HCT116 (cell line): Measurements from ENCODE around the gene XYLT2. TPM values are rescaled to one million over a fixed set of nuclear protein-coding genes. Genes with fewer than 3 reads are reported as not detected.
A peak's percentile ranks its signal among the peaks of the same experiment; 100 is the strongest.

Experiments
- ATAC-seq: fragments of 200-7000 bp; cut with Tn5 transposase; 2 replicates; pipeline ENCODE4 v1.9.1; 2020; ENCODE audit warnings: mild to moderate bottlenecking, moderate library complexity
- BruUV-seq: library from RNA; stranded (reverse); fragments of 400-500 nt; replicated peaks from 2 replicates; lab custom pipeline; 2021; lab: Mats Ljungman, UMichigan
- CTCF ChIA-PET: fragments of 300-600 bp; sonication (Branson Sonifier 250); formaldehyde crosslinking; loops from one replicate; lab custom pipeline; 2021; ENCODE audit warnings: antibody characterized with exemption; lab: Charles Lee
- POLR2A ChIA-PET: fragments of 300-600, 350-600 bp; sonication (Branson Sonifier 250); formaldehyde crosslinking; loops from one replicate; lab custom pipeline; 2021; ENCODE audit warnings: antibody characterized with exemption; lab: Charles Lee
- RAD21 ChIA-PET, 2 experiments: fragments of 300-600 bp; sonication (Branson Sonifier 250); formaldehyde crosslinking; loops; one replicate each; lab custom pipeline; 2023; ENCODE audit warnings: low total read pairs in 2 of 2; ENCODE audit not compliant: uncharacterized antibody in 2 of 2, unreplicated experiment in 2 of 2, low non-redundant PET in 1 of 2; lab: Charles Lee
- DNase-seq: peaks from one replicate; pipeline ENCODE4 v3.0.0-alpha.2; 2010; ENCODE audit warnings: low read depth, low spot score
- H2AFZ ChIP-seq: fragments of 200-600 bp; shearing (Covaris generic), sonication (generic); 2 replicates; pipeline ENCODE4 v1.6.1; 2017; ENCODE audit warnings: low read depth, mixed run types, mixed read lengths, antibody characterized with exemption, low read length; ENCODE audit not compliant: poor library complexity, severe bottlenecking
- H3K27ac ChIP-seq: 2 replicates; pipeline ENCODE4 v1.5.1; 2012; ENCODE audit warnings: low read depth, low read length
- H3K27me3 ChIP-seq: fragments of 200-600 bp; sonication (generic); 2 replicates; pipeline ENCODE4 v1.6.1; 2016; ENCODE audit warnings: mixed run types, low read length, mixed read lengths; ENCODE audit not compliant: insufficient read depth
- H3K36me3 ChIP-seq, 2 experiments: fragments of 200-500 bp in 1 of 2; fragments of 200-600 bp in 1 of 2; sonication (Bioruptor generic) in 1 of 2; sonication (generic) in 1 of 2; 2 replicates each; pipeline versions ENCODE4 v1.5.1 to v1.6.1; 2014 to 2016; ENCODE audit warnings: low read length in 2 of 2, inconsistent platforms in 1 of 2, mixed read lengths in 1 of 2, mixed run types in 1 of 2; ENCODE audit not compliant: insufficient read depth in 2 of 2, control insufficient read depth in 1 of 2
- H3K4me1 ChIP-seq, 2 experiments: fragments of 200-600 bp in 1 of 2; sonication (generic) in 1 of 2; 2 replicates each; pipeline versions ENCODE4 v1.5.1 to v1.6.1; 2012 to 2017; ENCODE audit warnings: low read length in 2 of 2, inconsistent platforms in 1 of 2, mild to moderate bottlenecking in 1 of 2, mixed read lengths in 1 of 2, mixed run types in 1 of 2, moderate library complexity in 1 of 2; ENCODE audit not compliant: insufficient read depth in 2 of 2, control insufficient read depth in 1 of 2
- H3K4me2 ChIP-seq: fragments of 200-600 bp; sonication (generic); 2 replicates; pipeline ENCODE4 v1.6.1; 2017; ENCODE audit warnings: mixed run types, low read length, mixed read lengths
- H3K4me3 ChIP-seq, 2 experiments: fragments of 200-600 bp in 1 of 2; sonication (generic) in 1 of 2; replicated peaks in 1 of 2; 2 replicates each; pipeline ENCODE4 v1.5.1; 2011 to 2016; ENCODE audit warnings: low read length in 2 of 2, control low read depth in 1 of 2, low read depth in 1 of 2, mild to moderate bottlenecking in 1 of 2, mixed read lengths in 1 of 2, mixed run types in 1 of 2
- H3K79me2 ChIP-seq: fragments of 200-600 bp; sonication (generic); 2 replicates; pipeline ENCODE4 v1.6.1; 2017; ENCODE audit warnings: mild to moderate bottlenecking, mixed run types, low read length, moderate library complexity, mixed read lengths; ENCODE audit not compliant: insufficient read depth
- H3K9ac ChIP-seq: fragments of 200-600 bp; sonication (generic); 2 replicates; pipeline ENCODE4 v1.6.1; 2016; ENCODE audit warnings: low read length, mixed read lengths
- H3K9me2 ChIP-seq: fragments of 200-600 bp; sonication (generic), shearing (Covaris generic); 2 replicates; pipeline ENCODE4 v1.6.1; 2017; ENCODE audit warnings: mixed run types, mild to moderate bottlenecking, moderate library complexity; ENCODE audit not compliant: insufficient read depth
- H3K9me3 ChIP-seq, 2 experiments: fragments of 200-500 bp in 1 of 2; fragments of 200-600 bp in 1 of 2; sonication (Bioruptor generic) in 1 of 2; sonication (generic) in 1 of 2; 2 replicates each; pipeline ENCODE4 v1.6.1; 2014 to 2017; ENCODE audit warnings: low read length in 2 of 2, mixed read lengths in 2 of 2, inconsistent platforms in 1 of 2, low read depth in 1 of 2, mild to moderate bottlenecking in 1 of 2, mixed run types in 1 of 2, moderate library complexity in 1 of 2; ENCODE audit not compliant: control insufficient read depth in 1 of 2, insufficient read depth in 1 of 2
- H4K20me1 ChIP-seq: fragments of 200-600 bp; sonication (generic), shearing (Covaris generic); 2 replicates; pipeline ENCODE4 v1.6.1; 2017; ENCODE audit warnings: mixed run types, mild to moderate bottlenecking, moderate library complexity; ENCODE audit not compliant: insufficient read depth
- ATF3 ChIP-seq: IDR thresholded peaks from 2 replicates; pipeline ENCODE4 v1.6.1; 2012
- CBX3 ChIP-seq: IDR thresholded peaks from 2 replicates; pipeline ENCODE4 v1.6.1; 2012; ENCODE audit warnings: low read depth
- CEBPB ChIP-seq: IDR thresholded peaks from 2 replicates; pipeline ENCODE4 v1.6.1; 2012; ENCODE audit warnings: low read depth
- EZH2 ChIP-seq: fragments of 200-600 bp; sonication (generic); IDR thresholded peaks from 2 replicates; pipeline ENCODE4 v1.6.1; 2017; ENCODE audit warnings: antibody characterized with exemption, mixed run types
- JUND ChIP-seq: IDR thresholded peaks from 2 replicates; pipeline ENCODE4 v1.6.1; 2012
- MAX ChIP-seq: IDR thresholded peaks from 2 replicates; pipeline ENCODE4 v1.6.1; 2012
- SIN3A ChIP-seq: IDR thresholded peaks from 2 replicates; pipeline ENCODE4 v1.6.1; 2012; ENCODE audit warnings: low read depth
- SRF ChIP-seq: IDR thresholded peaks from 2 replicates; pipeline ENCODE4 v1.6.1; 2012; ENCODE audit warnings: low read depth
- TCF7L2 ChIP-seq: IDR thresholded peaks from 2 replicates; pipeline ENCODE4 v1.7.0; 2011; ENCODE audit warnings: borderline replicate concordance, inconsistent platforms; ENCODE audit not compliant: insufficient read depth, insufficient read length; ENCODE audit errors: extremely low read depth
- ZFX ChIP-seq: fragments of 450-650 bp; IDR thresholded peaks from 2 replicates; pipeline ENCODE4 v1.6.1; 2017
- ZNF274 ChIP-seq: fragments of 200-500 bp; sonication (Bioruptor generic); IDR thresholded peaks from 2 replicates; pipeline ENCODE4 v1.6.1; 2014; ENCODE audit warnings: mild to moderate bottlenecking, low read depth, low read length, inconsistent platforms
- intact Hi-C: fragments of 100-400 bp; cut with micrococcal nuclease; formaldehyde crosslinking; loops from 2 replicates; pipeline ENCODE4 v1.10.0; 2022
- total RNA-seq: library from RNA; stranded (reverse); gene quantifications from one replicate; pipeline ENCODE4 v1.2.1, GENCODE V29; 2021; ENCODE audit not compliant: unreplicated experiment
- TF ChIP-seq, protein P1 (sequence below), 3 experiments: fragments of 200-600 bp in 1 of 3; sonication (generic) in 1 of 3; IDR thresholded peaks in 2 of 3; conservative IDR thresholded peaks in 1 of 3; 2 replicates each; pipeline ENCODE4 v1.5.1; 2012 to 2017; ENCODE audit warnings: low read depth in 2 of 3, low read length in 2 of 3, antibody characterized with exemption in 1 of 3, borderline replicate concordance in 1 of 3, control low read depth in 1 of 3, mild to moderate bottlenecking in 1 of 3, mixed read lengths in 1 of 3, mixed run types in 1 of 3, moderate library complexity in 1 of 3; ENCODE audit not compliant: insufficient read depth in 1 of 3

Gene XYLT2
- total RNA-seq, 1 experiment from 2014 or later = 37.5 TPM

- peaks cover 3 to 8% of the 10 kb centered on the region in 2 experiments; a peak in 2 of 4 replicates for H3K4me1 ChIP-seq
- RAD21 ChIA-PET = interaction anchor here (0.7 to 0.9 kb wide), 2 partner anchors 117 to 162 kb away, joined by 3 to 7 read pairs; partner anchors contain the start of gene COL1A1 (in 1 of the 2)
- no peaks in the 10 kb centered on the region; the same call in 1 of the 2 replicates for H3K79me2 ChIP-seq
- intact Hi-C loops = loop anchor here (1.0 kb wide), 1 partner anchor 117 kb away; no protein-coding TSS in a partner anchor
- no peak for ATAC-seq
- no TSS peak for BruUV-seq
- TF ChIP-seq, protein P1, sequence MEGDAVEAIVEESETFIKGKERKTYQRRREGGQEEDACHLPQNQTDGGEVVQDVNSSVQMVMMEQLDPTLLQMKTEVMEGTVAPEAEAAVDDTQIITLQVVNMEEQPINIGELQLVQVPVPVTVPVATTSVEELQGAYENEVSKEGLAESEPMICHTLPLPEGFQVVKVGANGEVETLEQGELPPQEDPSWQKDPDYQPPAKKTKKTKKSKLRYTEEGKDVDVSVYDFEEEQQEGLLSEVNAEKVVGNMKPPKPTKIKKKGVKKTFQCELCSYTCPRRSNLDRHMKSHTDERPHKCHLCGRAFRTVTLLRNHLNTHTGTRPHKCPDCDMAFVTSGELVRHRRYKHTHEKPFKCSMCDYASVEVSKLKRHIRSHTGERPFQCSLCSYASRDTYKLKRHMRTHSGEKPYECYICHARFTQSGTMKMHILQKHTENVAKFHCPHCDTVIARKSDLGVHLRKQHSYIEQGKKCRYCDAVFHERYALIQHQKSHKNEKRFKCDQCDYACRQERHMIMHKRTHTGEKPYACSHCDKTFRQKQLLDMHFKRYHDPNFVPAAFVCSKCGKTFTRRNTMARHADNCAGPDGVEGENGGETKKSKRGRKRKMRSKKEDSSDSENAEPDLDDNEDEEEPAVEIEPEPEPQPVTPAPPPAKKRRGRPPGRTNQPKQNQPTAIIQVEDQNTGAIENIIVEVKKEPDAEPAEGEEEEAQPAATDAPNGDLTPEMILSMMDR (IDR thresholded peaks at IDR 0.05 in 2 of 3, conservative IDR thresholded peaks at IDR 0.05 in 1 of 3; ENCODE audit: borderline replicate concordance in 1 of 3, insufficient read depth in 1 of 3, low read depth in 2 of 3, low read length in 2 of 3) = no peak
- TF ChIP-seq CEBPB (no peak), SIN3A (no peak), SRF (no peak), CBX3 (no peak), ATF3 (no peak), EZH2 (no peak), MAX (no peak), TCF7L2 (no peak), ZFX (no peak), ZNF274 (no peak), JUND (no peak)
- TF ChIP-seq, all 23 proteins: peak for 0
- no peaks in the 10 kb centered on the region for H4K20me1 ChIP-seq
- no peaks in the 10 kb centered on the region for H3K9me3 ChIP-seq
- H3K4me2 ChIP-seq = no peak overlapping the region
- POLR2A ChIA-PET = interaction anchor here (1.2 to 2.7 kb wide), 5 partner anchors 9 to 116 kb away, joined by 4 to 12 read pairs (median 9); partner anchors contain the start of genes LRRC59, MRPL27, RSAD1 and XYLT2
- H3K9me2 ChIP-seq = no peaks in the 10 kb centered on the region
- H3K27me3 ChIP-seq = no peaks in the 10 kb centered on the region
- H3K4me3 ChIP-seq = no peak overlapping the region
- H3K9ac ChIP-seq = no peak overlapping the region
- DNase-seq = no peak
- CTCF ChIA-PET = interaction anchor here (0.7 to 3.6 kb wide), 16 partner anchors 9 to 170 kb away, joined by 3 to 33 read pairs (median 5); partner anchors contain the start of genes EME1, EPN3, LRRC59 and MRPL27
- H3K27ac ChIP-seq = peak overlapping the region; percentile 5
- peaks cover 33 to 39% of the 10 kb centered on the region in 2 experiments; a peak in 3 of 4 replicates for H3K36me3 ChIP-seq
- H2AFZ ChIP-seq = no peak overlapping the region
Measured at GRCh38 chr17:50362661-50363060, 16.7 kb downstream of the XYLT2 start.
